ENCODE results near the gene LAMA2. TPM values are rescaled to one million over a fixed set of nuclear protein-coding genes. Genes with fewer than 3 reads are reported as not detected.

LAMA2 gene
- polyA plus RNA-seq (2013): 0.01 TPM

DNA sequence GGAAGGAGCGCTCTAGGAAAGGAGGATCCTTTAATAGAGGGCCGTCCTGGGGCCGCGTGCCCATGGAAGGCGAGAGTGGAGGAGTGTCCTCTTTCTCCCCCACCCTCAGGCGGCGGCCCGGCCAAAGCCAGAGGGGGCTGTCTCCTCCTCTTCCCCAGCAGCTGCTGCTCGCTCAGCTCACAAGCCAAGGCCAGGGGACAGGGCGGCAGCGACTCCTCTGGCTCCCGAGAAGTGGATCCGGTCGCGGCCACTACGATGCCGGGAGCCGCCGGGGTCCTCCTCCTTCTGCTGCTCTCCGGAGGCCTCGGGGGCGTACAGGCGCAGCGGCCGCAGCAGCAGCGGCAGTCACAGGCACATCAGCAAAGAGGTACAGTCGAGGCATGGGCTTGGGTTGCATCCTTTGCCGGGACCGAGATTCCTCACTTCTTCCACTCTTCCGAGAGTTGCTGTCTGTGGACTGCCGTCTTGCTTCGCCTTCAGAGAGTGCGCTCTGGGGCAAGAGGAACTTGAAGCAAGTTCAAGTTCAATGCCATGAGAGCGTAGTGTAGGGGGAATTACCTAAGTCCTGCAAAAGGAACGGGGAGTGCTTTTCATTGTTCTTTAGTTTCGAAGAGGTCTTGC is at the start of gene LAMA2:
Gene LAMA2, plus strand, starts transcription at position 148 of the 621 bp plus-strand sequence. Its CDS starts 108 bp downstream, at position 256.
- Histone ChIP-seq H3K36me3 (ENCODE audit: control insufficient read depth in 4 of 4, insufficient read depth in 4 of 4, low read length in 3 of 4) (no peaks in the 10 kb centered on the region), H3K9me3 (ENCODE audit: control extremely low read depth in 1 of 5, control insufficient read depth in 4 of 5, insufficient read depth in 2 of 5, low read depth in 1 of 5, low read length in 4 of 5) (no peaks in the 10 kb centered on the region), H3K4me3 (ENCODE audit: control insufficient read depth in 1 of 7, extremely low read depth in 1 of 7, insufficient read depth in 4 of 7, low read depth in 2 of 7, low read length in 6 of 7) (peak within 1 kb of the TSS in 2 of 7 experiments; percentile 4 to 19), H3K27me3 (replicated peaks in 2 of 5; ENCODE audit: control insufficient read depth in 4 of 5, insufficient read depth in 5 of 5, low read length in 4 of 5) (peaks cover 4 to 25% (median 12%) of the 10 kb centered on the region in 5 experiments), H3K27ac (ENCODE audit: insufficient read depth in 1 of 2, low read depth in 1 of 2, low read length in 2 of 2, poor library complexity in 1 of 2, severe bottlenecking in 2 of 2) (no peak within 1 kb of the TSS), H3K4me1 (ENCODE audit: control extremely low read depth in 1 of 4, control insufficient read depth in 4 of 4, insufficient read depth in 4 of 4, low read length in 3 of 4) (no peaks in the 10 kb centered on the region)
- POLR2A ChIA-PET: no interaction called here
- peak in 2 of 3 donors; percentile 2 to 17 for DNase-seq
- CTCF ChIA-PET: no interaction called here
- 7% methylated on average over 30 of the region's 36 CpGs for WGBS (ENCODE audit: insufficient coverage)

DNA sequence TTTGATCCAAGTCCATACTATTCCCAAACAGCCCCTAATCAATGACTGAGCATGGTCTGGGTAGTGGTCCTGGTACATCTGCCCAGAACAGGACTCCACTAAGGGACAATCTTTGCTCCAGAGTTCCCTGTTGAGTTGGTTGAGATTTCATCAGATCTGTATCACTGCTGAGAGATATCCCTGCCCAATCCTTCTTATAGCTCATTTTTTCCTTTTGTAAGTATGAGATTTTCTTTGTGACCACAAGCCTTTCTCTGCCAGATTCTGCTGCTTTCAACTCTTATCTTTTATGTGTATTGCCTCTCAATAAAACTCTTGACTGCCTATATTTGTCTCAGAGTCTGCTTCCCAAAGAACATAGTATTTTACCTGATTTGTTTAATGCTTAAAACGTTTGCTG is 46.2 kb upstream of the LAMA2 start:
- Histone ChIP-seq H3K9me3 (ENCODE audit: control extremely low read depth in 1 of 5, control insufficient read depth in 4 of 5, insufficient read depth in 2 of 5, low read depth in 1 of 5, low read length in 4 of 5) (no peaks in the 10 kb centered on the region), H3K36me3 (ENCODE audit: control insufficient read depth in 4 of 4, insufficient read depth in 4 of 4, low read length in 3 of 4) (no peaks in the 10 kb centered on the region), H3K4me3 (ENCODE audit: control insufficient read depth in 1 of 7, extremely low read depth in 1 of 7, insufficient read depth in 4 of 7, low read depth in 2 of 7, low read length in 6 of 7) (no peak overlapping the region), H3K27me3 (replicated peaks in 2 of 5; ENCODE audit: control insufficient read depth in 4 of 5, insufficient read depth in 5 of 5, low read length in 4 of 5) (no peaks in the 10 kb centered on the region), H3K4me1 (ENCODE audit: control extremely low read depth in 1 of 4, control insufficient read depth in 4 of 4, insufficient read depth in 4 of 4, low read length in 3 of 4) (no peaks in the 10 kb centered on the region), H3K27ac (ENCODE audit: insufficient read depth in 1 of 2, low read depth in 1 of 2, low read length in 2 of 2, poor library complexity in 1 of 2, severe bottlenecking in 2 of 2) (no peak overlapping the region)
- ChIA-PET CTCF (no interaction called here), POLR2A (no interaction called here)
- WGBS (ENCODE audit: insufficient coverage): no CpG with 5 or more reads among the region's 1 CpG
- DNase-seq: no peak

GRCh38 chr6:128841518-128841917 is 41.4 kb upstream of the LAMA2 start:
- no peaks in the 10 kb centered on the region for H3K27me3 ChIP-seq (replicated peaks in 2 of 5; ENCODE audit: control insufficient read depth in 4 of 5, insufficient read depth in 5 of 5, low read length in 4 of 5)
- CTCF ChIA-PET: no interaction called here
- 98% methylated on average over 4 of the region's 4 CpGs for WGBS (ENCODE audit: insufficient coverage)
- POLR2A ChIA-PET: no interaction called here
- H3K4me3 ChIP-seq (ENCODE audit: control insufficient read depth in 1 of 7, extremely low read depth in 1 of 7, insufficient read depth in 4 of 7, low read depth in 2 of 7, low read length in 6 of 7): no peak overlapping the region
- no peak for DNase-seq
- H3K36me3 ChIP-seq (ENCODE audit: control insufficient read depth in 4 of 4, insufficient read depth in 4 of 4, low read length in 3 of 4): no peaks in the 10 kb centered on the region
- H3K27ac ChIP-seq (ENCODE audit: insufficient read depth in 1 of 2, low read depth in 1 of 2, low read length in 2 of 2, poor library complexity in 1 of 2, severe bottlenecking in 2 of 2): no peak overlapping the region
- H3K4me1 ChIP-seq (ENCODE audit: control extremely low read depth in 1 of 4, control insufficient read depth in 4 of 4, insufficient read depth in 4 of 4, low read length in 3 of 4): no peaks in the 10 kb centered on the region
- no peaks in the 10 kb centered on the region for H3K9me3 ChIP-seq (ENCODE audit: control extremely low read depth in 1 of 5, control insufficient read depth in 4 of 5, insufficient read depth in 2 of 5, low read depth in 1 of 5, low read length in 4 of 5)

- H3K4me3 ChIP-seq (ENCODE audit: control insufficient read depth in 1 of 7, extremely low read depth in 1 of 7, insufficient read depth in 4 of 7, low read depth in 2 of 7, low read length in 6 of 7): no peak overlapping the region
- no peak for DNase-seq
- H3K27ac ChIP-seq (ENCODE audit: insufficient read depth in 1 of 2, low read depth in 1 of 2, low read length in 2 of 2, poor library complexity in 1 of 2, severe bottlenecking in 2 of 2): no peak overlapping the region
- no peaks in the 10 kb centered on the region for H3K4me1 ChIP-seq (ENCODE audit: control extremely low read depth in 1 of 4, control insufficient read depth in 4 of 4, insufficient read depth in 4 of 4, low read length in 3 of 4)
- no peaks in the 10 kb centered on the region for H3K9me3 ChIP-seq (ENCODE audit: control extremely low read depth in 1 of 5, control insufficient read depth in 4 of 5, insufficient read depth in 2 of 5, low read depth in 1 of 5, low read length in 4 of 5)
- no peaks in the 10 kb centered on the region for H3K27me3 ChIP-seq (replicated peaks in 2 of 5; ENCODE audit: control insufficient read depth in 4 of 5, insufficient read depth in 5 of 5, low read length in 4 of 5)
- CTCF ChIA-PET: no interaction called here
- WGBS (ENCODE audit: insufficient coverage): no CpG with 5 or more reads among the region's 2 CpGs
- H3K36me3 ChIP-seq (ENCODE audit: control insufficient read depth in 4 of 4, insufficient read depth in 4 of 4, low read length in 3 of 4): no peaks in the 10 kb centered on the region
- POLR2A ChIA-PET: no interaction called here
These were observed 38.3 kb upstream of the LAMA2 start for GRCh38 chr6:128844598-128844997.

DNA sequence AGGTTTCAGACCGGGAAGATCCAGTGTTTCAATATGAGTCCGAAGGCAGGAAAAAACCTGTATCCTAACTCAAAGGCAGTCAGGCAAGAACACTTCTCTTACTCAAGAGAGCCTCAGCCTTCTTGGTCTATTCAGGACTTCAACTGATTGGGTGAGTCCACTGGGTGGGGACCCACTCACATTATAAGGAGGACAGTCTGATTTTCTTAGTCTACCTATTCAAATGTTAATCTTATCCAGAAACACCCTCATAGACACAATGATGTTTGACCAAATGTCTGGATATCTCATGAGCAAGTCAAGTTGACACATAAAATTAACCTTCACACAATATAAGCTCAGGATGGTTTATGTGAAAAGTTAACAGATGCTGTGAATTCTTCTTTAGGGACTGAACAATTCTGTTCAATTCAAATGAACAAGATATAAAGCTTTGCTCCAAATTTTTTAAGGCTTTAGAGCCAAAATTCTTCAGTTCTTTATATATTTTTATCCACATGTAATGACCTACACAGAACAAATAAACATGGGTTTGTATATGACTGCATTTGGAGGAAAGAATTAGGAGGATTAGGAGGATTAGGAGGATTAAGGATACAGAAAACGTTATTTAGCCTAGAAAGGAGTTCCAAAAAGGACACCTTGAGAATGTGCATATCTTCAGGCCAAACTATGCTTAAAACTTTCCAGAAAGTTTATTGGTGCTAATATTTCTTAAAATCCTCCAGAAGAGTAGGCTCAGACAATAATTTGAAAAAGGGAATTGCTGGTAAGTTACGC is 35.3 kb upstream of the LAMA2 start:
- H3K4me3 ChIP-seq (ENCODE audit: control insufficient read depth in 1 of 7, extremely low read depth in 1 of 7, insufficient read depth in 4 of 7, low read depth in 2 of 7, low read length in 6 of 7): no peak overlapping the region
- H3K4me1 ChIP-seq (ENCODE audit: control extremely low read depth in 1 of 4, control insufficient read depth in 4 of 4, insufficient read depth in 4 of 4, low read length in 3 of 4): no peaks in the 10 kb centered on the region
- WGBS (ENCODE audit: insufficient coverage): 83% methylated on average over 3 of the region's 4 CpGs
- H3K27ac ChIP-seq (ENCODE audit: insufficient read depth in 1 of 2, low read depth in 1 of 2, low read length in 2 of 2, poor library complexity in 1 of 2, severe bottlenecking in 2 of 2): no peak overlapping the region
- no peaks in the 10 kb centered on the region for H3K9me3 ChIP-seq (ENCODE audit: control extremely low read depth in 1 of 5, control insufficient read depth in 4 of 5, insufficient read depth in 2 of 5, low read depth in 1 of 5, low read length in 4 of 5)
- no peak for DNase-seq
- POLR2A ChIA-PET: no interaction called here
- no peaks in the 10 kb centered on the region for H3K27me3 ChIP-seq (replicated peaks in 2 of 5; ENCODE audit: control insufficient read depth in 4 of 5, insufficient read depth in 5 of 5, low read length in 4 of 5)
- no peaks in the 10 kb centered on the region for H3K36me3 ChIP-seq (ENCODE audit: control insufficient read depth in 4 of 4, insufficient read depth in 4 of 4, low read length in 3 of 4)
- CTCF ChIA-PET: no interaction called here

GRCh38 chr6:128848212-128848935 is 34.6 kb upstream of the LAMA2 start:
- Histone ChIP-seq H3K4me3 (ENCODE audit: control insufficient read depth in 1 of 7, extremely low read depth in 1 of 7, insufficient read depth in 4 of 7, low read depth in 2 of 7, low read length in 6 of 7) (no peak overlapping the region), H3K9me3 (ENCODE audit: control extremely low read depth in 1 of 5, control insufficient read depth in 4 of 5, insufficient read depth in 2 of 5, low read depth in 1 of 5, low read length in 4 of 5) (no peaks in the 10 kb centered on the region), H3K4me1 (ENCODE audit: control extremely low read depth in 1 of 4, control insufficient read depth in 4 of 4, insufficient read depth in 4 of 4, low read length in 3 of 4) (no peaks in the 10 kb centered on the region), H3K27me3 (replicated peaks in 2 of 5; ENCODE audit: control insufficient read depth in 4 of 5, insufficient read depth in 5 of 5, low read length in 4 of 5) (no peaks in the 10 kb centered on the region), H3K36me3 (ENCODE audit: control insufficient read depth in 4 of 4, insufficient read depth in 4 of 4, low read length in 3 of 4) (no peaks in the 10 kb centered on the region), H3K27ac (ENCODE audit: insufficient read depth in 1 of 2, low read depth in 1 of 2, low read length in 2 of 2, poor library complexity in 1 of 2, severe bottlenecking in 2 of 2) (no peak overlapping the region)
- DNase-seq: no peak
- WGBS (ENCODE audit: insufficient coverage): 100% methylated on average over 1 of the region's 7 CpGs
- CTCF ChIA-PET: no interaction called here
- POLR2A ChIA-PET: no interaction called here

DNA sequence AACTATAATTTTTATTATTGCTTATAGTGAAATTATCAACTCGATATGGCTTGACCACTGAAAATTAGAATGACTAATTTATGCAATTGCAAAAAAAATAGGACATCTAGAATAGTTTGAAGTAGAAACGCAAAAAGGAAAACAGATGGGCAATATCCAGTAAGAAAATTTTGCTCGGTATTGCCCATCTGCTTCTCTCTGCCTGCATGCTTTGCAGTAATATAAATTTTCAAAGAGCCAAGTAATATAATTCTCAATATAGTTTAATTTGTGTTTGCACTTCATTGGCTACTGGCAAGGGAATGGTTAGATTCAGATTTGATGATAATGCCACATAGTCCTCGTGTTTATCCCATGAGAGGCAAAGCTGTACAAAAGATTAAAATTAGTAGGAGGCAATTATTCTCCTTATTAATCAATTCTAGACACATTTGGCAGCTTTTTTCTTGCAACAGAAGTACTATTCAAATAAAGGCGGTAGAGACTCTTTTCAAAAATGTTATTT is 27.3 kb upstream of the LAMA2 start:
- Histone ChIP-seq H3K27me3 (replicated peaks in 2 of 5; ENCODE audit: control insufficient read depth in 4 of 5, insufficient read depth in 5 of 5, low read length in 4 of 5) (no peaks in the 10 kb centered on the region), H3K4me1 (ENCODE audit: control extremely low read depth in 1 of 4, control insufficient read depth in 4 of 4, insufficient read depth in 4 of 4, low read length in 3 of 4) (no peaks in the 10 kb centered on the region), H3K36me3 (ENCODE audit: control insufficient read depth in 4 of 4, insufficient read depth in 4 of 4, low read length in 3 of 4) (no peaks in the 10 kb centered on the region), H3K27ac (ENCODE audit: insufficient read depth in 1 of 2, low read depth in 1 of 2, low read length in 2 of 2, poor library complexity in 1 of 2, severe bottlenecking in 2 of 2) (no peak overlapping the region), H3K9me3 (ENCODE audit: control extremely low read depth in 1 of 5, control insufficient read depth in 4 of 5, insufficient read depth in 2 of 5, low read depth in 1 of 5, low read length in 4 of 5) (no peaks in the 10 kb centered on the region), H3K4me3 (ENCODE audit: control insufficient read depth in 1 of 7, extremely low read depth in 1 of 7, insufficient read depth in 4 of 7, low read depth in 2 of 7, low read length in 6 of 7) (no peak overlapping the region)
- ChIA-PET CTCF (no interaction called here), POLR2A (no interaction called here)
- WGBS (ENCODE audit: insufficient coverage): 100% methylated on average over 1 of the region's 5 CpGs
- DNase-seq: no peak

Measured in common myeloid progenitor, CD34-positive (primary cell).